NK-92 treated with Interleukin-12 subunit alpha and Interleukin-12 subunit beta, amount 100 ng/mL, for 24 hours (cell line): ENCODE measurements around the gene MICU1.
"Not testable (repeated sequence)": the region's sequence is repeated elsewhere in the genome, so short reads cannot be mapped to it uniquely, and the experiment has no call there.

Experiments
- DNase-seq: peaks from one replicate; lab custom pipeline; 2025; lab: John Stamatoyannopoulos, UW

Gene MICU1

DNA sequence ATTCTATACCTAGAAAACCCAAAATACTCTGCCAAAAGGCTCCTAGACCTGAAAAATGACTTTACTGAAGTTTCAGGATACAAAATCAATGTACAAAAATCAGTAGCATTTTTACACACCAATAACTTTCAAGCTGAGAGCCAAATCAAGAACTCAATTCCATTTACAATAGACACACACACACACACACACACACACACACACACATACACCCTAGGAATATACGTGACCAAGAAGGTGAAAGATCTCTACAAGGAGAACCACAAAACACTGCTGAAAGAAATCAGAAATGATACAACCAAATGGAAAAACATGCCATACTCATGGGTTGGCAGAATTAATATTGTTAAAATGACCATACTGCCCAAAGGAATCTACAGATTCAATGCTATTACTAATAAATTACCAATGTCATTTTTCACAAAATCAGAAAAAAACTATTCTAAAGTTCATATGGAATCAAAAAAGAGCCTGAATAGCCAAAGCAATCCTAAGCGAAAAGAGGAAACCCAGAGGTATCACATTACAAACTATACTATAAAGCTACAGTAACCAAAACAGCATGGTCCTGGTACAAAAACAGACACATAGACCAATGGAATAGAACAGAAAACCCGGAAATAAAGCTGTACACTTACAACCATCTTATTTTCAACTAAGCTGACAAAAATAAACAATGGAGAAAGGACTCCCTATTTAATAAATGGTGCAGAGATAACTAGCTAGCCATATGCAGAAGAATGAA is 122.0 kb downstream of the MICU1 start:
- DNase-seq: no peak

DNA sequence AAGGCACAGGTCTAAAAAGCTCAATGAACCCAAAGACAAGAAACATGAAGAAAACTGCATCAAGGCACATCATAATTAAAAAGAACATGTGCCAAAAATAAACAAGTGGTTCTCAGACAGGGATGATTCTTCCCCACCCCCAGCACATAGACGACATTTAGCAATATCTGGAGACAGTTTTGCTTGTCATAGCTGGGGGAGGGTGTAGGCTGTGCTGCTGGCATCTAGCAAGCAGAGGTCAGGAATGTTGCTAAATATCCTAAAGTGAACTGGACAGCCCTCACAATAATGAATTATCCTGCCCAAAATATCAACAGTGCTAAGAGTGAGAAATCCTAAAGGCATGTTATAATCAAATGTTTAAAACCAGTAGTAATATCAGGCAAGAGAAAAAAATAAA is 122.6 kb downstream of the MICU1 start:
- DNase-seq: no peak

DNA sequence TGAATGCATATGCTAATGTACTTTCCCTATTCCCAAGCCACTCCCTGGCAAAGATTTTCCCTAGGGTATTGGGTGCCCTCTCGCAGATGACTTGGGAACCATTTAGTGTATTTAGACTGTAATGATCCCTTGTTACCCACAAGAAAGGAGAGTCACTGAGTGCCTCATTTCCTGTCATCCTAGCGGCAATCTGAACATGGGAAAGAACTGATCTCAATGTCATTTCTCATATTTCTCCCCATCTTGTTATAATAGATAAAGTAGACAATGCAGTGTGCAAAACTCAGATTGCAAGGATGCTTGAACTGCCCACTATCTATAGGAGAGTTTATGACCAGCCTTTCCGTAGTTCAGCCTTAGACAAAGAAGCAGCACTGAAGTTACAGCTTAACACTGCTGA is 123.3 kb downstream of the MICU1 start:
- no peak for DNase-seq

DNA sequence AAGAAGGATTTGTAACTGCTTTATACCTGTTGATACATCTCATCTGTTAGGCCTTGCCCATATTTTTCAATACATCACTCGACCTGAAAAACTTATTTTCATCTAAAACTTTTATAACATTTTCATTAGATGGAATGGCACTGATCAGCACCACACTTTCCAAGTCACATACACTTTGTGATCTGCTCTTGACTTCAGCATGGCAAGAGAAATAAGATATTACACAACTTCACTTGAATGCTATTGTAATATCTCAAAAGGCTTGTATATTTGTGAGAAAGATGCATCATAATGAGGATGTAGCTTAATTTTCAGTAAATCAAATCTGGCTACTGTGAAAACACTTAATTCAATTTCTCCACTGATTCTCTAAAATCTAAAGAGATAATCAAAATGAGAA is 126.2 kb downstream of the MICU1 start:
- DNase-seq: no peak

DNA sequence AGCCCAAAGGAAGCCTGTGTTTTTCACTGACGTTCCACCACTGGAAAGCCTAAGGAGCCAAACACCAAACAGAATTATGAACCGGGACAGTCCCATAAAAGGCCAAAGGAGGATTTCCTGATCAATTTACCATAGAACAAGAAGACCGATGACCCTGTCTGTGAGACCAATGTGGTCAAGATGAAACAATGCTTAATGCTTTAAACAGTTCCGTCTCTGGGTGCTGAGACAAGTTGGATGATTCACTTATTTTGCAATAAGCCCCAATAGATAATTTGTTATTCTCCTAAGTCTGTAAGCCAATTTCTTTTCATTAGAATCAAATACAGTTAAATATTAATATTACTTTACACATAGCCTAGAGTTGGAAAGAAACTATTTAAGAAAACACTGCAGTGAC is 134.9 kb downstream of the MICU1 start:
- no peak for DNase-seq

DNA sequence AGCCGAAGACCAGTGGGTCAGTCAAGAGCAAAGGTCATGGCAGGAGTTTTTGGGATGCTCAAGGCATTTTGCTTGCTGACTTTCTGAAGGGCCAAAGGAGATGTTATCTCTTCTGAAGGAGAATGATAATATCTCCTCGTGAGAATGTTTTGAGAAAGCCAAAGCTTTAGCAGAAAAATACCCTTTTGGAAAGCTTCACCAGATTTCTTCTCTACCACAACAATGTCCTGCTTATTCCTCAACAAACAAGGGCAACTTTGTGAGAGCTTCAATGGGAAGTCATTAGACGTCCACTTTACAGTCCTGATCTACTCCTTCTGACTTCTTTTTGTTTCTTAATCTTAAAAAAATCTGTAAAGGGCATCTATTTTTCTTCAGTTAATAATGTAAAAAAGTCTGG is 138.4 kb downstream of the MICU1 start:
- DNase-seq: no peak

DNA sequence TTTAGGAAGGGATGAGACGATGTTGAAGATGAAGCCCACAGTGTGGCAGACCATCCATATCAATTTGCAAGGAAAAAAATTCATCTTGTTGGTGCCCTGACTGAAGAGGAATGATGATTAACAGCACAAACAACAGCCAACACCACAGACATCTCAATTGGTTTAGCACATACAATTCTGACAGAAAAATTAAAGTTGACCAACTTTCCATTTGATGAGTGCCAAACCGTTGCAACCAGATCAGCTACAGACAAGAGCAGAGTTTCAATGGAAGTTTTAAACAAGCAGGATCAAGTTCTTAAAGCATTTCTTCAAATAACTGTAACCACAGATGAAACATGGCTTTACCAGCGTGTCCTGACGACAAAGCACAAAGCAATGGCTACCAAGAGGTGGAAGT is 138.8 kb downstream of the MICU1 start:
- DNase-seq: no peak

DNA sequence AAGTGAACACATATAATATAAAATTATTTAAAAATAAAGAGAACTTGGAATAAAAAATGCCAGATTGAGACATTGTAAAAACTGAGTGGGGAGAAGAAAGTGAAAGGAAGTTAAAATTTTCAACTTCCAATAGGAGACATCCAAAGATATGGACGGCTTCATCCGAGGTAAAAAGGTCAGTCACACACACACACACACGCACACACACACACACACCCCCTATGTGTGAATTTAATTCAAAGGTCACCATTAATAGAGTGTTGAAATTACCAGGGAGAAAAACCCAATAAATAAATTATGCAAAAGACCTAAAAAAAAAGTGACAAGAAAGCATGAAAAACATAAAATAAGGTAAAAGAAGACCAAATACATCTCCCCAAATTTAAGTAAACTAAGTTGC is 140.2 kb downstream of the MICU1 start:
- no peak for DNase-seq

DNA sequence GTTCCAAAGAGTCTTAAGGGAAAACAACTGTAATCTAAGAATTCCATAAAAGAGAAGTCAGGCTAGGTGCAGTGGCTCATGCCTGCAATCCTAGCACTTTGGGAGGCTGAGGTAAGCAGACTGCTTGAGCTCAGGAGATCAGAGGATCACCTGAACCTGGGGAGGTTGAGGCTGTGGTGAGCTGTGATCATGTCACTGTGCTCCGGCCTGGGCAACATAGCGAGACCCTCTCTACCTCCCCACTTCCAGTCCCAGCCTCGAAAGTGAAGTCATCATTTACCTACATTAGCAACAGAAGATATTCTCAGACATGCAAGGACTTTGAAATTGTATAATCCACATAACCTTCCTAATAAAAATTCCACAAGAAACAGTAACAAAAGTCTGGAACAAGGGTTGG is 141.4 kb downstream of the MICU1 start:
- DNase-seq: no peak

DNA sequence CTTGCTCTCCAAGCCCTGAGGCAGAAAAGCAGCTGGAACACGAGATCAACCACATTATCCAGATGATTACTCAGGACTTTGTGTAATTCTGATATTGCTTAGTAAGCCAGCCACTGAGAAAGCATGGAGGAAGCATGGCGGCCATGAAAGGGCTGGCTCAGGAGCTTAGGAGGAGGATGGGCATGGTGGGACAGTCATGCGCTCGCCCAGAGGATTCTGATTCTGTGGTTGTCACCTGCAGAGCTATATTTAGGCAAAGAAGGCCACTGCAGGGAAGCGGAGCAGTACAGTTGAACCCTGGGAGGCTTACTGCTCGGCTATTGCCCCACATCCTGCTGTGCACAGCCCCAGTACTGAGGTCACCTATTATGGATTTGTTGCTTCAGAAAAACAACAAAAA is 142.4 kb downstream of the MICU1 start:
- DNase-seq: no peak

DNA sequence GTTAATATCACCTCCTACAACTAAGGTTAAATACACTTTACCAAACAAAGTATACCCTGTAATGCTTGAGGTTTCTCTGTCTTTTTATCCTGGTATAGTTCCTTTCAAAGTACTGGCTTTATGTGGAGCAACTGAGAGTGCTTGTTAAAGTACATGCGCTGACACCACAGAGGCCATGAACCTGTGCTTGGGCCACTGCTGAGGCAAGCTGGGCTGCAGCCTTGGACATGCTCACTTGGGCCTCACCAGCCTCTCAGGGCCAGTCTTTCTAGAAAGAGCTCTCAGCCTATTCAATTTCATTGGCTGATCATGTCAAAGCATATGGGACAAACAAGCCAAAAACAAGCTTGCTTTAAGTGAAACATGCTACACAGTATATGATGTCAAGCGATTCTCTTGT is 145.0 kb downstream of the MICU1 start:
- no peak for DNase-seq

DNA sequence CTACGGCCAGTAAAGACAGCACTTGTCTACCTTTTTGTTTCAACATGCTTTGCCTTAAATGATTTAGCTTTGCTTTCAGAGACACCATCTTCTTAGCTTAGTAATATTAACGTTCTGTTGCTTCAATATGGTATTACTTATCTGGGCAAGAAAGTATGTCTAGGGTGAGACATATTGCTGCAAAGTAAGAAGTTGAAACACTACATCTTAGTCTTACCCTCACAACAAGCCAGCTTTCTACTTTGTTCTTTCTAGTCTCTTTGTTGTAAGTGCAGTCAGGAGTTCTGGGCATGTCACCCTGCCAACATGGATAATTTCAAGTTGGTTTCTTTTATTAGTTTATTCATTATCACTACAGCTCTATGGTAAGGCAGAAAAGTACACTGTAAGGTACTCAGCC is 148.4 kb downstream of the MICU1 start:
- DNase-seq: no peak

DNA sequence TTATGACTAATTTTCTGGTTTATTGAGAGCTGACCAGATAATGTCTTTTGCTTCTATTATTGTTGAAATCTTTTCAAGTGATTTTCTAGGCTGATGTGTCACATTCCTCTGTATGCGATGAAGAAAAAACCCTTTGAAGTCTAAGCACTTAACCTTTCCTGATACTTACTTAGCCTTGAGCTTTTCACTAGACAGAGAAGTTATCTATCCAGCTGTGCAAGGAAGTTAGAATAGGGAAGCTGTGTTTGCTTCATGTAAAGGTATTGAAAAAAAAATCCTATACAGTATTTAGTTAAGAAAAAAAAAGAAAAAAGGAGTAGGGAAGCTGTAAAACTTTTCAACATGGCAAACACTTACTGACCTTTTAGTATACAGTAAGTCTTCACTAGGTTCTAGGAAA is 153.6 kb downstream of the MICU1 start:
- no peak for DNase-seq

DNA sequence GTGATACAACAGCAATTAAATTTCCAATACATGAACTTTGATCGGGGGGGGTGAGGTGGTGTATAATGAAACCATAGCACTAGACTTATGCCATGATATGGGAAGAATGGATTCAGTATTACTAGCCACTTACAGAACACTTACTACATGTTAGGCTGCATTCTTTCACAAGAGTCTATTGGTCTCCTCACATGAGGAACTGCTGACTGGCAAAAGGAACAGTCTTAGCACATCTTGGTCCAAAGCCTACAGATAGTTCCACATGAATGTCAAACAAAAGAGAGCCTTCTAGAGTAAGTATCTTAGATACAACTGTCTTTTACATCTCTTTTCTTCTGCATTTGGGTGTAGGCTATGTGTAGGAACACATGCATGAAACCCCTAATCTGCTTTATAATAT is 155.2 kb downstream of the MICU1 start:
- DNase-seq: no peak

DNA sequence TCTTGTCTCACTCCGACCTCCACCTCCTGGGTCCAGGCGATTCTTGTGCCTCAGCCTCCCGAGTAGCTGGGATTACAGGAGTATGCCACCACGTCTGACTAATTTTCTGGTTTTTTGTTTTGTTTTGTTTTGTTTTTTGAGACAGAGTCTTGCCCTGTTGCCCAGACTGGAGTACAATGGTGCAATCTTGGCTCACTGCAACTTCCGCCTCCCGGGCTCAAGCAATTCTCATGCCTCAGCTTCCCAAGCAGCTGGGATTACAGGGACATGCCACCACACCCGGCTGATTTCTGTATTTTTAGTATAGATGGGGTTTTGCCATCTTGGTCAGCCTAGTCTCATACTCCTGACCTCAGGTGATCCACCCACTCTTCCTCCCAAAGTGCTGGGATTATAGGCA is 158.8 kb downstream of the MICU1 start:
- not testable (repeated sequence) for DNase-seq

DNA sequence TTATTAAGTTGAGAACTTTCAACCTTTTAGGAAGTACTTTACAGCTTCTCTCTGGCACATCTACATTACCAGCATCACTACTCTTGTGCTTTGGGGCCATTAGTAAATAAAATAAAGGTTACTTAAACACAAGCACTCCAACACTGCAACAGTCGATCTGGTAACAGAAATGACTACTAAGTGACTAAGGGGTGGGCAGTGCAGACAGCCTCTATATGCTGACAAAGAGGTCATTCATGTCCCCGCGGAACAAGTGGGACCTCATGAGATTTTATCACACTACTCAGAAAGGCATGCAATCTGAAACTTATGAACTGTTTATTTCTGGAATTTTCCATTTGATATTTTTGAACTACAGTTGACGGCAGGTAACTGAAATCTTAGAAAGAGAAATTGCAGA is 159.9 kb downstream of the MICU1 start:
- DNase-seq: no peak

DNA sequence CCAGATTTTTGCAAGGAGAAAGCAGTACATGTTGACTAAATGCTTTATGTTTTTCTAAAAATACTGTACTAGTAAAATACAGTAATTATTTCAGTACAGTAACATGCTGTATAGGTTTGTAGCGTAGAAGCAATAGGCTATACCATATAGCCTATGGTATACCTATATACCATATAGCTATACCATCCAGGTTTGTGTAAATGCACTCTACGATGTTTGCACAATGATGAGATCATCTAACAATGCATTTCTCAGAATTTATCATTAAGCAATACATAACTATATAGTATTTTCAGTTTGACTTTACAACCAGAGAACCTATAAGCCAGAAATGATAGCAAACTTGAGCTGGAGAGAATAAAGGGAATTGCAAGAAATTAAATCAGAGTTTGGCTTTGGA is 161.4 kb downstream of the MICU1 start:
- DNase-seq: no peak

DNA sequence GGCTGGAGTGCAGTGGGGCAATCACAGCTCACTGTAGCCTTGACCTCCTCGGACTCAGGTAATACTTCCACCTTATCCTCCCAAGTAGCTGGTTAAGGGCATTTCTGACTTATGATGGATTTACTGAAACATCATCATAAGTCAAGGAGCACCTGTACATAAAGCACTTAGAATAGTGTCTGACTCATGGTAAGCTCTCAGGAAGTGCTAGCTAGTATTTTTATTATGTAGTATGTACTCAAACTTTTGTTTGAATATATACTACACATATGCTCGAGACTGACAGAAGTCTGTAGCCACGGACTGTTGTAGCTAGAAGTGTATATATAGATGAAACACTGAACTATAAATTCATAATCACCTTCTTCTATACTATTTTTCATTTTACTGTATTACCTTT is 163.6 kb downstream of the MICU1 start:
- DNase-seq: no peak

DNA sequence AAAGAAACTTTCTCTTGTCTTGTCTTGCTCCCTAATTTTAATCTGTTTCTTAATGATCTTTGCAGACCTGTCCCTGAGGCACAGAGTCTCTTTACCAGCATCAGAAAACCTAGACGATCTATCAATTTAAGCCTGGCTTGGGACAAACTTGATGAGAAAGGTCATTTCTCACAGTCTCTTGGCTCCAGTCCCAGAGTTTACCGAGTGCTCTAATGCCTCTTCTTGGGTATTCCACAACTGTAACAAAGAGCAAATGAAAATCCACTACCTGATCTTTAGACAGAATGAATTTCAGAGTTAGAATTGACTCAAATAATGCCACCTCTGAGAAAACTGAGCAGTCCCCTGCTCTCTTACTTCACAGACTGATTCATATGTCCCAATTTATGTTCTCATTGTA is 164.8 kb downstream of the MICU1 start:
- DNase-seq: no peak

DNA sequence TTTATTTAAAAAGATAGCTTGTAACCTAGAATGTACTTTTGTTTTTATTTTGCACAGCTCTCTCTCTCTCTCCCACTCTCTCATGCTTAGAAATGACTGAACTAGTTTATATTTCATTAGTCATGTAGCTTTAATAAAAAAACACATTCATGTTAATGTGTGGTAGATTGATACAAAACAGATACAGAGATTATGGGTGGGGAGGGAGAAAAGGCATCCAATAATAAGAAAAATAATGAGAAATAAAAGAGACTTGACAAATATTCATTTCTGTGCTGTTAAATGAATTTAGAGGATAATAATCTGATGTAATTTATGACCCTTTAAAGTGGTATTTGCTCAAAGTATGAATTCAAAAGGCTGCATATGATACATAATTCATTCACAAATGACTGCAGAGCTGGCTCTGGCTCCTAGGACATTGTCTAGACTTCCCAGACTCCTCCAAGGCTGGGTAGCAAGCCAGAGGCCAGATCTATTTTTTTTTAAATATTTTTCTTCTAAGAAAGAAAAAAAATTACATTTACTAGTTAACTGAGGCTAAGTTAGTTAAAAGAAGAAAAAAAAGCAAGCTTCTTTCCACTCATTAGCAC is 165.5 kb downstream of the MICU1 start:
- DNase-seq: no peak

DNA sequence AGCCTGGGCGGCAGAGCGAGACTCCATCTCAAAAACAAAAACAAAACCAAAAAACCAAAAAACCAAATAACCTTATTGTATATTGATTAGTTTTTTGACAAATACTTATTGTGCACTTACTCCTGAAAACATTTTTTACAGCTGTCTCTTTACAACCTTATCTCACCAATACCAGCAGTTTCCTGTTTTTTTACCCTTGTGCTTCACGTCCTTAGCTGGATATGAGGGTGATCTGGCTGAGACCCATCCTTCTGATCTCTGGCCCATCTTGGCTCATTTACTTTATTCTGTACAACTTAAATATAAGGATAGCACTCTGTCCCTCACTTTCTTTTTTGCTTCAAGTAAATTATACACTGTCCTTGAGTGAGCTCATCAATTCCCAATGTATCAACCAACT is 166.6 kb downstream of the MICU1 start:
- no peak for DNase-seq

DNA sequence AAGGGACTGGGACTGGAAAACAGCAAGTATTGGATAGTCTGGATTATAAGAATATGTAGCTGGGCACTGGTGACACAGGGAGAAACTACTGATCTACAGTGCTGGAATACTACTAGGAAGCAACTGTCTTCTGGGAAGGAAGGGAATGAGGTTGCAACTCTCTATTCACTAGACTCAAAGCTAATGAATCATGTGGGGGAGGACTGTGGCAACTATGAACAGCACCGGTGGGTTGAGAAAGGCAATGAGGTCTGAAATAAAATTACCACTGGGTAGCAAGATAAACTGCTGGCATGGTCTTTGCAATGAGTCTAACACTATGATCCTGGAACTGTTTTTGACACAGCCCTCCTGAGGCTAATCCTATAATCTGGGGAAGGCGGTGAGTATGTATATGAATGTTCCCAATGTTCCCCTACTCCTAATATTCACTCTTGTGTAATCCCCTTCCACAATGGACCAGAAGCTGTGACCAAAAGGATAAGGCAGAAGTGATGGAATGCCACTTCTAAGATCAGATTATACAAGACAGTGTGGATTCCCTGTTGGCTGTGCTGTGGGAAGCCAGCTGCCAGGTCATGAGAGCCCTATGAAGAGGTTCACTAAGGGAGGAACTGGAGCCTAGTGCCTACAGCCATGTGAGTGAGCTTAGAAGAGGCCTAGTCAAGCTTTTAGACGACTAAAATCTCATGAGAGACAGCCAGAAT is 169.8 kb downstream of the MICU1 start:
- DNase-seq: no peak

DNA sequence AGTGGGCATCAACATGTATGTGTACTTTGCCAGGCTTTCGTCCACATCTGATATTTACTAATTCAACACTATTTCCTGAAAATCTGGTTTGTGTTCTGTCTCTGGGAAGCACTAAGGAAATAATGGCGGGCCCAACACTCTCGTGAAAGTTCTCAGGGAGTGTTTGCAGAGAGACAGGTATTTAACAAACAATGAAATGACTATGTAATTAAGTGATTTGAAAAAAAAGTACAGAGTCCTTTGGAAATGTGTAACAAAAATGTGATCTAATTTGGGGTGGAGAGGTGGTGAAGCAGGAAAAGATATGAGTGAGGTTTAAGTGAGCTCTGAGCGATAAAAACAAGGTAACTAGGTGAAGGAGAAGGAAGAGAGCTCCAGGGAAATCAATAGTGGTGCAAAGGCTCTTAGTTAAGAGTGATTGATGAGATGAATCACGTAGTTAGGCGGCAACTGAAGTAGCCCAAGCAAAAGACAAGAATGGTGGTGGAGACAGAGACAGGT is 175.9 kb downstream of the MICU1 start:
- DNase-seq: no peak
